Measurements from ENCODE around the gene NOL4L.

GRCh38 chr20:32513031-32513866 lies 71.9 kb downstream of the NOL4L start:
- TF ChIP-seq EZH2 (IDR thresholded peaks at IDR 0.05) (no peak), FOXP2 (optimal IDR thresholded peaks at IDR 0.05; ENCODE audit: control extremely low read depth, extremely low read length, insufficient read depth) (no peak), POLR2AphosphoS5 (IDR thresholded peaks at IDR 0.05; ENCODE audit: borderline replicate concordance, low read depth, low read length) (no peak)
